Left lung (tissue), 10 donors: ENCODE data around the gene RUVBL1. TPM values are rescaled to one million over a fixed set of nuclear protein-coding genes. Genes with fewer than 3 reads are reported as not detected.

ENCODE experiments used
- ATAC-seq: fragments of 200-7000 bp; cut with Tn5 transposase; one replicate; pipeline ENCODE4 v1.9.1; 2020; ENCODE audit warnings: moderate library complexity
- DNase-seq, 4 donors: peaks; one replicate each; pipeline ENCODE4 v3.0.0-alpha.2; 2013 to 2020
- H3K27ac ChIP-seq, 2 donors: fragments of 200-600 bp; sonication (generic) in 1 of 2; one replicate each; pipeline versions ENCODE4 v1.5.0 to v1.8.0; 2020 to 2021
- H3K27me3 ChIP-seq, 2 donors: fragments of 200-600 bp; sonication (generic) in 1 of 2; one replicate each; pipeline versions ENCODE4 v1.5.0 to v1.8.0; 2020 to 2021
- H3K36me3 ChIP-seq, 2 donors: fragments of 200-600 bp; sonication (generic) in 1 of 2; one replicate each; pipeline versions ENCODE4 v1.5.0 to v1.8.0; 2020 to 2021
- H3K4me1 ChIP-seq, 2 donors: fragments of 200-600 bp; one replicate each; pipeline ENCODE4 v1.8.0; 2021
- H3K4me3 ChIP-seq, 2 donors: fragments of 200-600 bp; sonication (generic) in 1 of 2; one replicate each; pipeline versions ENCODE4 v1.5.0 to v1.8.0; 2020 to 2021; ENCODE audit warnings: mild to moderate bottlenecking in 1 of 2
- H3K9me3 ChIP-seq, 2 donors: fragments of 200-600 bp; sonication (generic) in 1 of 2; one replicate each; pipeline versions ENCODE4 v1.5.0 to v1.8.0; 2020 to 2021
- intact Hi-C, 2 donors: fragments of 100-400 bp; cut with DNase I; formaldehyde crosslinking; loops; one replicate each; pipeline versions ENCODE4 v1.11.2 to v1.14.2; 2022
- polyA plus RNA-seq, 6 donors: library from polyadenylated mRNA; unstranded; fragments of 120-200 nt; gene quantifications; one replicate each; pipeline ENCODE4 v1.2.1, GENCODE V29; 2013; ENCODE audit not compliant: insufficient read length in 6 of 6
- total RNA-seq, 2 donors: library from RNA; stranded (reverse); fragmentation: NEBNext Ultra II Directional; extraction: Animal tissue kit (Norgen Biotek cat#: 25700); gene quantifications; one replicate each; pipeline ENCODE4 v1.2.1, GENCODE V29; 2021
- TF ChIP-seq, protein P1 (sequence below), 2 donors: fragments of 200-600 bp; sonication (generic) in 1 of 2; IDR thresholded peaks; one replicate each; pipeline versions ENCODE4 v1.5.0 to v1.8.0; 2021; ENCODE audit warnings: antibody characterized with exemption in 2 of 2
- donor health status: DM: no; HTN: yes; CAD: no.
- donor health status: DM: no; HTN: no; CAD: no.

RUVBL1 gene
- total and polyA plus RNA-seq, 8 donors, result 22.3 to 55.3 (median 48.1) TPM

DNA sequence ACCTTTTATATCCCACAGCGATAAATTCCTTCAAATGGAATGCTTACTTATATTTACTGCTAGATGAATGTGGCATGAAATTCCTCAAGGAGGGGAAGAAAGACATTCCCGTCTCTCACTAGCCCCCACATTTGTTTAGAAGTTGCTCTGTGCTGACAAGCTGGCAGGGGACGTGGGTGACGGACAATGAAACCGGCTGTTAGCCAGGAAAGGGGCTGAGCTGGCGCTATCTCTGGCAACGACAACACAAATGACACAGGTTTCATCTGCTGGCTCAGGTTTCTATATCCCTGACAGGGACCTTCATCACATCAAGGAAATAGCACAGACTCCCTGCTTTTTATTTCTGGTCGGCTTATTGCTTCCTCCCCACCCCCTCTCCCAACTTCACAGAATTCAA is 15.8 kb downstream of the RUVBL1 start:
- Histone ChIP-seq H3K9me3 (no peaks in the 10 kb centered on the region), H3K27ac (no peak overlapping the region), H3K36me3 (peaks cover 0 to 57% of the 10 kb centered on the region in 2 donors), H3K4me3 (no peak overlapping the region), H3K27me3 (no peaks in the 10 kb centered on the region), H3K4me1 (peaks cover 0 to 5% of the 10 kb centered on the region in 2 donors)
- TF ChIP-seq, protein P1, sequence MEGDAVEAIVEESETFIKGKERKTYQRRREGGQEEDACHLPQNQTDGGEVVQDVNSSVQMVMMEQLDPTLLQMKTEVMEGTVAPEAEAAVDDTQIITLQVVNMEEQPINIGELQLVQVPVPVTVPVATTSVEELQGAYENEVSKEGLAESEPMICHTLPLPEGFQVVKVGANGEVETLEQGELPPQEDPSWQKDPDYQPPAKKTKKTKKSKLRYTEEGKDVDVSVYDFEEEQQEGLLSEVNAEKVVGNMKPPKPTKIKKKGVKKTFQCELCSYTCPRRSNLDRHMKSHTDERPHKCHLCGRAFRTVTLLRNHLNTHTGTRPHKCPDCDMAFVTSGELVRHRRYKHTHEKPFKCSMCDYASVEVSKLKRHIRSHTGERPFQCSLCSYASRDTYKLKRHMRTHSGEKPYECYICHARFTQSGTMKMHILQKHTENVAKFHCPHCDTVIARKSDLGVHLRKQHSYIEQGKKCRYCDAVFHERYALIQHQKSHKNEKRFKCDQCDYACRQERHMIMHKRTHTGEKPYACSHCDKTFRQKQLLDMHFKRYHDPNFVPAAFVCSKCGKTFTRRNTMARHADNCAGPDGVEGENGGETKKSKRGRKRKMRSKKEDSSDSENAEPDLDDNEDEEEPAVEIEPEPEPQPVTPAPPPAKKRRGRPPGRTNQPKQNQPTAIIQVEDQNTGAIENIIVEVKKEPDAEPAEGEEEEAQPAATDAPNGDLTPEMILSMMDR (IDR thresholded peaks at IDR 0.05), result no peak
- intact Hi-C loops, result no loop called here
- ATAC-seq, result no peak
- peak in 2 of 4 donors; percentile 18 to 27 for DNase-seq

DNA sequence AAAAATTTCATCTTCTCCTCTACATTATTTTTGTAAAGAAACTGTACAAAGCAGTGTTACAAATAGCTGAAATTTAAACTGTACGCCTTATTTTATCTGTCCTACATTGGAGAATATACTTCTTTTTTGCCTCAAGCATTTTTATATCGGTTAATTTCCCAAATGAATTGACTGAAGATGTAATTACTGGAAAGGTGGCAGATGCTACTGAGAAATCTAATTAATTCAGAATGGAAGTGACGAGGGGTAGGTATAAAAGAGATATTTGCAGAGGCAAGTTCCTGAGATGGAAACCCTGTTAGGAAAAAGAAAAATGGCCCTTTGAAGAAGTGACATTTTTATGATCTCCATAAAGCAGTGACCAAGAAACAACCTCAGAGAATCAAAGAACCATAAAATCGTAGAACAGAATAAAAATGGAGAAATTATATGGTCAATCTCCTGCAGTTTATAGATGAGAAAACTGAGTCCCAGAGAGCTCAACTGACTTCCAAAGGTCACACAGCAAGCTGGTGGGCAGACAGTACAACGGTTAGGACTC is 20.4 kb downstream of the RUVBL1 start:
- intact Hi-C loops, result no loop called here
- TF ChIP-seq, protein P1 (IDR thresholded peaks at IDR 0.05), result no peak
- H3K9me3 ChIP-seq, result no peaks in the 10 kb centered on the region

DNA sequence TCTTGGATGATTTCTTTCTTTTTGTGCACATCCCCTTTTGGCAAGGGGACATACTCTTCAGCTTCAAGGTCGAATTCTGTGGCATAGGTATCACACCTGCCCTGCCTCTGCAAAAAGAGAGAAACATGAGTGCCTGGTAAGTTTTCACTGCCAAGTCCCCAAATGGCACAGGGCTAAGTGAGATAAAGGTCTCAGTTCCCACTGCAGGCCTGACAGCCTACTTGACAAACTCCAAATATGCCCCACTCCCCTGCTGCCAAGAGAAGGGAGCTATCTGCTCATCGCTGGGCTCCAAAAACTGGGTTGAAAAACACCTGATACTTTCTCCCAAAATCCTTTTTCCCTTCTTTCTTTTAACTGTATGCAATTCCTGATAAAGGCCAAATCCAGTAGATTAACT is 23.0 kb downstream of the RUVBL1 start:
- Histone ChIP-seq H3K4me3 (no peak overlapping the region), H3K27me3 (no peaks in the 10 kb centered on the region), H3K9me3 (no peaks in the 10 kb centered on the region), H3K27ac (no peak overlapping the region), H3K36me3 (peaks cover 0 to 90% of the 10 kb centered on the region in 2 donors), H3K4me1 (peaks cover 0 to 5% of the 10 kb centered on the region in 2 donors)
- ATAC-seq, result no peak
- no peak for DNase-seq
- intact Hi-C loops, result no loop called here
- TF ChIP-seq, protein P1 (IDR thresholded peaks at IDR 0.05), result no peak

More for the DNA sequence above, 20.4 kb downstream of the RUVBL1 start:
- H3K36me3 ChIP-seq, result peaks cover 0 to 64% of the 10 kb centered on the region in 2 donors
- peaks cover 0 to 8% of the 10 kb centered on the region in 2 donors for H3K4me1 ChIP-seq
- H3K27ac ChIP-seq, result no peak overlapping the region
- H3K4me3 ChIP-seq, result no peak overlapping the region
- H3K27me3 ChIP-seq, result no peaks in the 10 kb centered on the region
- no peak for ATAC-seq
- DNase-seq, result no peak

DNA sequence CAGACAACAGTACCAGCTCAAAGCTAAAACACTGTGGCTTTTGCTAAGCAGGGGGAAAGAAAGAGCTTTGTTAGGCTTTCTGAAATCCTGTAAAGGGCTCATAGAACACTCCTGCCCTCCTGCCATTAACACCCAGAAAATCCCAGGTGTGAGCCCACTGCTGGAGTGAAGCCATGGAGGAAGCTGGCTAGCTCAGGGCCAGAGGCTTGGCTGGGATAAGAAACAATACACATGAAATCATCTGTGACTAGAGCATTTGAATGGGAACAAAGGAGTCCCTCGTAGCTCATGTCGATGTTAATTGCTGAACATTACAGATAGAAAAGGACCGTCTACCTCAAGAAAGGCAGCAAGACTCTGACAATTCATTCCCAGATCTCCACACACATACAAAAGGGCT is 23.5 kb downstream of the RUVBL1 start:
- TF ChIP-seq, protein P1 (IDR thresholded peaks at IDR 0.05), result no peak
- Histone ChIP-seq H3K9me3 (no peaks in the 10 kb centered on the region), H3K4me3 (no peak overlapping the region), H3K27me3 (no peaks in the 10 kb centered on the region), H3K36me3 (peaks cover 0 to 94% of the 10 kb centered on the region in 2 donors), H3K27ac (no peak overlapping the region), H3K4me1 (peaks cover 0 to 5% of the 10 kb centered on the region in 2 donors)
- intact Hi-C loops, result no loop called here
- ATAC-seq (no peak), DNase-seq (no peak)

DNA sequence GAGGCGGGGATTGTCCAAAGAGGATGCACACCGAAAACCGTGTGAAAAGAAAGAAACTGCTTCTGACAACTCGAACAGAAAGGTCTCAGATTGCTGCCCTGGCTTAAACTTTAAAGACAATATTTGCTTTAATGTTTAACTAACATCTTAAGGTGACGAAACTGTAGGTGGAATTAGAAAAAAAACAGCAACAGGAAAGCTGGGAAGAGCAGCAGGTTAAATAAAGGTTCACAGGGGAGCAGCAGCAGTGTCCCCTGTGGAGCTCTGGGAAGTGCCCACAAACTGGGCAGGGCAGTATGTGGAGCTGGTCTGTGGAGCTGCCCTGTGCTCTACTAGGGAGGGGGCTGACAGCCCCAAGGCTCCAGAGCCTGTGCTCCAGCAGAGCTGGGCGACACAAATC is 25.4 kb downstream of the RUVBL1 start:
- DNase-seq (no peak), ATAC-seq (peak; percentile 66)
- Histone ChIP-seq H3K9me3 (no peaks in the 10 kb centered on the region), H3K27ac (no peak overlapping the region), H3K27me3 (no peaks in the 10 kb centered on the region), H3K4me1 (peaks cover 0 to 5% of the 10 kb centered on the region in 2 donors), H3K4me3 (no peak overlapping the region), H3K36me3 (peaks cover 0 to 91% of the 10 kb centered on the region in 2 donors)
- intact Hi-C loops, result no loop called here
- TF ChIP-seq, protein P1 (IDR thresholded peaks at IDR 0.05), result no peak
